ENCODE results near the gene RRAS.
A peak's percentile ranks its signal among the peaks of the same experiment; 100 is the strongest.
"Not testable (repeated sequence)": the region's sequence is repeated elsewhere in the genome, so short reads cannot be mapped to it uniquely, and the experiment has no call there.

Gene RRAS

DNA sequence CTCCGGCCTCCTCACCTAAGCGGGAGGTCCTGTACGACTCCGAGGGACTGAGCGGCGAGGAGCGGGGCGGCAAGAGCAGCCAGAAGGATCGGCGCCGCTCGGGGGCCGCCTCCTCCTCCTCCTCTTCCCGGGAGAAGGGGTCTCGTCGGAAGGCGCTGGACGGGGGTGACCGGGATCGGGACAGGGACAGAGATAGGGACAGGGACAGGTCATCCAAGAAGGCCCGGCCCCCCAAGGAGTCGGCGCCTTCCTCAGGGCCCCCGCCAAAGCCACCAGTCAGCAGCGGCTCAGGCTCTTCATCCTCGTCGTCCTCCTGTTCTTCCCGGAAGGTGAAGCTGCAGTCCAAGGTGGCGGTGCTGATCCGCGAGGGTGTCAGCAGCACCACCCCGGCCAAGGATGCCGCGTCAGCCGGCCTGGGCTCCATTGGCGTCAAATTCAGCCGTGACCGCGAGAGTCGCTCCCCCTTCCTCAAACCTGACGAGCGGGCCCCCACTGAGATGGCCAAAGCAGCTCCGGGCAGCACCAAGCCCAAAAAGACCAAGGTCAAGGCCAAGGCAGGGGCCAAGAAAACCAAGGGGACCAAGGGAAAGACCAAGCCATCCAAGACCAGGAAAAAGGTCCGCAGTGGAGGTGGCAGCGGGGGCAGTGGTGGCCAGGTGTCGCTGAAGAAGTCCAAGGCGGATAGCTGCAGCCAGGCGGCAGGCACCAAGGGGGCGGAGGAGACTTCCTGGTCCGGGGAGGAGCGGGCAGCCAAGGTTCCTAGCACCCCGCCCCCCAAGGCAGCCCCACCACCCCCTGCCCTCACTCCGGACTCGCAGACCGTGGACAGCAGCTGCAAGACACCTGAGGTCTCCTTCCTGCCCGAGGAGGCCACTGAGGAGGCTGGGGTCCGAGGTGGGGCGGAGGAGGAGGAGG is 12.9 kb upstream of the RRAS start:
- no peak for DNase-seq

DNA sequence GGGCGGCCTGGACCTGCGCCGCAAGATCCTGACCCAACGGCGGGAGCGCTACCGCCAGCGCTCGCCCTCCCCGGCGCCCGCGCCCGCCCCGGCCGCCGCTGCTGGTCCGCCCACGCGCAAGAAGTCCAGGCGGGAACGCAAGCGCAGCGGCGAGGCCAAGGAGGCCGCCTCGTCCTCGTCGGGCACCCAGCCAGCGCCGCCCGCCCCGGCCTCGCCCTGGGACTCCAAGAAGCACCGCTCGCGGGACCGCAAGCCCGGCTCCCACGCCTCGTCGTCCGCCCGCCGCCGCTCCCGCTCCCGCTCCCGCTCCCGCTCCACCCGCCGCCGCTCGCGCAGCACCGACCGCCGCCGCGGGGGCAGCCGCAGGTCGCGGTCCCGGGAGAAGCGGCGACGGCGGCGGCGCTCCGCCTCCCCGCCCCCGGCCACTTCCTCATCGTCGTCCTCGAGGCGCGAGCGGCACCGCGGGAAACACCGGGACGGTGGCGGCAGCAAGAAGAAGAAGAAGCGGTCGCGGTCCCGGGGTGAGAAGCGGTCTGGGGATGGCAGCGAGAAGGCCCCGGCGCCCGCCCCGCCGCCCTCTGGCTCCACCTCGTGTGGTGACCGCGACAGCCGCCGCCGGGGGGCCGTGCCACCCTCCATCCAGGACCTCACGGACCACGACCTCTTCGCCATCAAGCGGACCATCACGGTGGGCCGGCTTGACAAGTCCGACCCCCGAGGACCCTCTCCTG is 12.0 kb upstream of the RRAS start:
- no peak for DNase-seq

DNA sequence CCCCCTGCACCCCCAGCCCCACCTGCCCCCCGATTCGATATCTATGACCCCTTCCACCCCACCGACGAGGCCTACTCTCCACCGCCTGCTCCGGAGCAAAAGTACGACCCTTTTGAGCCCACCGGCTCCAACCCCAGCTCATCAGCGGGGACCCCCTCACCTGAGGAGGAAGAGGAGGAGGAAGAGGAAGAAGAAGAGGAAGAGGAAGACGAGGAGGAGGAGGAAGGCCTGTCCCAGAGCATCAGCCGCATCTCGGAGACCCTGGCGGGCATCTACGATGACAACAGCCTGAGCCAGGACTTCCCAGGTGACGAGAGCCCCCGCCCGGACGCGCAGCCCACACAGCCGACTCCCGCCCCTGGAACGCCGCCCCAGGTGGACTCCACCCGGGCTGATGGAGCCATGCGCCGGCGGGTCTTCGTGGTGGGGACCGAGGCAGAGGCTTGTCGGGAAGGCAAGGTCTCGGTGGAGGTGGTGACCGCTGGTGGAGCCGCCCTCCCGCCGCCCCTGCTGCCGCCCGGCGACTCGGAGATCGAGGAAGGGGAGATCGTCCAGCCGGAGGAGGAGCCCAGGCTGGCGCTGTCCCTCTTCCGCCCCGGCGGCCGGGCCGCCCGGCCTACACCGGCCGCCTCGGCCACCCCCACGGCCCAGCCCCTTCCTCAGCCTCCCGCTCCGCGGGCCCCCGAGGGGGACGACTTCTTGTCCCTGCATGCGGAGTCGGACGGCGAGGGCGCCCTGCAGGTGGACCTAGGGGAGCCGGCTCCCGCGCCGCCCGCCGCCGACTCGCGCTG is 11.3 kb upstream of the RRAS start:
- DNase-seq = no peak

DNA sequence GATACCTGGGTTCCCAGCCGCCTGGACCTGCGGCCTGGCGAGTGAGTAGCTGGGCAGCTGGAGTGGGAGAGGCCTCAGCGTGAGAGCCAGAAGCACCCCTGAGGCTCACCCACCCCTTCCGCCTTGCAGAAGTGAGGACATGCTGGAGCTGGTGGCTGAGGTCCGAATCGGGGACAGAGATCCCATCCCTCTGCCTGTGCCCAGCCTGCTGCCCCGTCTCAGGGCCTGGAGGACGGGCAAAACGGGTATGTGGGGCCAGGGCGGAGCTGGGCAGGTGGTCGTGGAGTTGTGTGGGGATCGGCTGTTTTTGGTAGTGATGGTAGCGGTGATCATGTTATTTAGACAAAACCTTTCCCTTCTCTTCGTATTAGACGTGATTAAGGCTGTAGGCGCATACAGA is 6.6 kb upstream of the RRAS start:
- no peak for DNase-seq

DNA sequence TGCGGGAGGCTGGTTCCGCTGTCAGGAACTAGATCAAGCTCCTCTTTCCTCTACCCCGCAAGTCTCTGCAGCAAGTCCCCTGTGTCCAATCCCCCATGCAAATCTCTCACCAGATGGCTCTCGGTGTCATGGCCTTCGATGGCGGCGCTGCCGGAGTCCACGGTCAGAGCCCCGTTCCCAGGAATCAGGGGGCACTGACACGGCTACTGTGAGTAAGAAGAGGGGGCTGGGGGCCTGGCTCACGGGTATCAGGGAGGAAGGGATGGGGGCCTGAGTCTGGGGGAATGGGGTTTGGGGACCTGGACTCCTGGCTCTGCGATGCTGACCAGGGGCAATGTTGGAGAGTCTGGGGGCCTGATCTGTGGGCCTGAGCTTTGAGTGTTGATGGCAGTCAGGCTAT is 6.1 kb upstream of the RRAS start:
- no peak for DNase-seq

DNA sequence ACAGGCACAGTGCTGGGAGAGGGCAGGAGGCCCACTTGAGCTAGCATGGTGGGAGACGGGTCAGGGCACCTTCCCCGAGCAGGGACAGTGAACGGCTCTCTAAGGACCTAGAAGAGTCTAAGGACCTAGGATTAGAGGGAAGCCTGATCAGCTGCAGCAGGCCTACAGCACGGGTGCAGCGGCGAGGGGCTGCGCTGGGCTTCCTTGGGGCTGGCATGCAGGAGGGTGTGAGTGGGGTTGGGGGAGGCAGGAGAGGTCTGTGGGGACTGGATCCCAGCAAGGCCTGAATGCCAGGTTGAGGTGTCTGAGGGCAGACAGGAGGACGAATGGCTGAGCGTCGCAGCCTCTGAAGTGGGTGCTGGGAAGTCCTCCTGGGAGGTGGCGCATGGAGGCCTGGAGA is 5.6 kb upstream of the RRAS start:
- no peak for DNase-seq

DNA sequence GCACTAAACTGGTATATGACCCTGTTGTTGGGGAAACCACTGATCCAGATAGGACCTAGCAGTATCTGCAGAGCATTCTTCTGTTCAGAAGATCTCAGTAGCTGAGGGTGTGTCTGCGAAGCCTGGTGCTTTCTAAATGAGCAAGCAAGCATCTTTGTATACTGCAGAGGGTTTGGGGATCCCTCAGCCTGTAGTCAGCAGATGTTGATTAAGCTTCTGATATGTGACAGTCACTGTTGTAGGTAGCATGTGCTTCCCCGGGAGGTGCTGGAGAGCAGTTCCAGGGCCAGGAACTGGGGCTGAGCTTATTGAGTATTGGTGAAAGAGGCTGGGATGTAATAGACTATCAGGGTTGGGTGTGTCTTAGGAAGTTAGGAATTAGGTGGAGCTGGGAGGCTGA is 3.5 kb upstream of the RRAS start:
- no peak for DNase-seq

DNA sequence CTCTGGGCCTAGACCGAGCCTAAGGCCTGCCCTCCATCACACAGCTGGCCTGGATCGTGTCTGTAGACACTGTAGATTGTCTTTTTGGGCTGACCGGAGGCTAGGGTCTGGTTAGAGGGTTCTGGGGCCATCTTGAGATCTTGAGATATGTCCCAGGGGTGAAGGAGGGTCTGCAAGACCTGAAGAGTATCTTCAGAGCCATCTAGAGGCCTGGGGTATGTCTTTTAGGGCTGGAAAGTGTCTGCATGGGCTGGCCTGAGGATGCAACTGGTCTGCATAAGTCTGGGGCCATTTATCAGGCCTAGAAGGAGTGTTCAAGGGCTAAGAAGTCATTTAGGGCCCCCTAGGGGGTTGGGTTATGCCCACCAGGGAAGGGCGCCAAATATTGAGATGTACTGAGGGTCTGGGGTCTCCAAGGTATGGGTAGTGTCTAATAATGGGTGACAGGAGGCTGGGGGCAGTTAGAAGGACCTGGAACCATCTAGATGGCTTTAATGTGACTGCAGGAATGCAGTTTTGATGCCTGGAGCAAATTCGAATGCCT is 2.6 kb upstream of the RRAS start:
- no peak for DNase-seq

DNA sequence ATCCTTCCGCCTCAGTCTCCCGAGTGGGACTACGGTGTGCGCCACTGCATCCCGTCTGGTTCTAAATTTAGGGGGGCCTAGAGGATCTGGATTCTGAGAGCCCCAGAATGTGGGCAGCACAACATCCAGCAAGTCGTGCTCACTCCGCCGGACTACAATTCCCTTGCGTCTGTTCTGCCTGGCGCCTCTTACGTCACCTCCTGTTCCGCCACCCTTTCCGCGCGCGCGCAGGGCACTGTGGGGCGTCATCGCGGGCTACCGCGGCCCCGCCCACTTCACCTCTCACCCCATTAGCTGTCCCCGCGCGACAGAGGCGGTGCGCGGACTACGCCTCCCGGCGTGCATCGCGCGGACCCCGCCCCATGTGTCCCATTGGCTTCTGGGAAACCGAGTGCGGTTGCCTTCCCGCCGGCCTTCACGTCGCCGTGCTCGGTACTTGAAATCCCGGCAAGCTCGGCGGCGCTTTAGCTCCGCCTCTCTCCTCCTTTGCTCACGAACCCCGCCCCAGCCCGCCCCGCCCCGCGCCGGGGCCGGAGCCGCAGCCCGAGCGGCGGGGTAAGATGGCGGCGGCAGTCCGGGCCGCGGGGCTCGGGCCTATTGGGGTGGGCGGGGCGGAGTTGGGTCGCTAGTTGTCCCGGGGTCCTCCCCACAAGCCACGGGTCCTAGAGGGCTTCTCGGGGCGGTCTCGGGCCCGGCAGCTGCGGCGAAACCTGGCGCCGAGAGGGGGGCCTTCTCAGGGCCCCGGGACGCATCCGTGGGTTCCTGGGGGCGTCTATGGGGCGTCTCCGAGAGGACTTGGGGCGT is 1.9 kb upstream of the RRAS start, which contains the start of gene SCAF1:
SCAF1 (plus strand) TSS at position 522 of the 804 bp plus-strand sequence. CDS start 2,818 bp downstream, outside the sequence.
- peak; percentile 90 for DNase-seq

DNA sequence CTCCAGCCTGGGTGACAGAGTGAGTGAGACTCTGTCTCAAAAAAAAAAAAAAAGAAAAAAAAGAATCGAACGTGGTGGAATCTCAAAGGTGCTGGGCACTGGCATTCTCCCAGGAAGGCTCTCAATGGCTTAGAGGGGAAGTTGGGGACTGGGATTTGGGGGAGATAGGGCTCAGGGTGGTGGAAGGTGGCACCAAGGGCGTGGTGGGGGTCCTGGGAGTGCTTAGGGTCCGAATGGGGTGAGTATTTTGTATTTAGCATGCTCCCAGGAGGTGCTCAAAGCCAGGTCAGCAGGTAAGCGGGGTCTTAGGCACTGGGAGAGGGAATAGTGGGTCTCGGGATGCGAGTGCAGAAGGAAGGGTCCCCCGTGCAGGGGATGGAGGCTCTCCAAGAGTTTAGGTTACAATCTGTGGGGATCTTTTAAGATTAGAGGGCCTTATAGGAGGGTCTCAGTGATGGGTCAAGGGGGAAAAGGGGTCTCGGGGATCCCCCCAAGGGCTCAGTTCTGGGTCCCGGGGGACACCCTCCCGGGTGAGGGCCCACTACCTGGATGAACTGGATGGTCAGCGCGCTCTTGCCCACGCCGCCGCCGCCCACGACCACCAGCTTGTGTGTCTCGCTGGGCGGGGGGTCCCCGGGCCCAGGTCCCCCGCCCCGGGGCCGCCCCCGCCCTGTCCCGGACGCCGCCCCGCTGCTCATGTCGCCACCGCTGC is 386 bp downstream of the RRAS start:
- DNase-seq = no peak

DNA sequence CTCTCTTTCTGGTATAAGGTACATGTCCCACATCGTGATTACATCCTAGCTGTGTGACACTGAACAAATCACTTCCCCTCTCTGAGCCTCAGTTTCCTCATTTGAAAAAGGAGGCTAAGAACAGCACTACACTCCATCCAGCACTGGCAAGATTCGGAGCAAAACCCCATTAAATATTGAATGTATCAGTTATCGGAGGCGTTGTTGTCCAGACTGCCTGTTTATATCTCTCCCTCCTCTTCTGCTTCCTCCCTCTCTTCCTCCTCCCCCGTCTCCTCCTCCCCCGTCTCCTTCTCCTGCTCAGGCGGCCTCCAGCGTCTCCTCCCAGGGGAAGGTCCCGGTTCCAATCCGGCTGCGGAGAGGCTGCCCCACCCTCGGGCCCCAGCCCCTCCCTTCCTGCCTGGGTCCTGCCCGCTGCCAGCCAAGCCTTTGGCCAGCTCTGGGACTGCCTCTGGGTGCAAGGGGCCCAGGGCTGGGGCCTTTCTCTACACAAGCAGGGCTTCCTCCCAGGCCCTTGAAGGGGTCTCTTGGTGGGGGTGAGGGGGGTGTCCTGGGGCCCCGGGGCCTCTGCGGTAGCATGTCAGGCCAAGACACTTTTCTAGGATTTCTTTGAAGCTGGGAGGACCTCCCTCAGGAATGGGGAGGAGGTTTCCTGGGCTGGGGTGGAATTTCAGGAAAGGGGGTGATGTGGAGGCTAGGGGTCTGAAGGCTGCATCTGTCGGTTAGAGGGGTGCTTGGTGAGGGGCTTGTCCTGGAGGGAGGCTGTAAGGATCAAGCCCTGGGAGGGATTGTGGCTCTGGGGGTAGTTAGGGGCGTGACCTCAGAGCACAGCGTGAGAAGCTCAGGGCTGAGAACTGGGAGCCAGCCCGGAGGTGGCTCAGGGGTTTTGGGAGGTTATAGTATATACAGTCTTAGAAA is 1.9 kb downstream of the RRAS start:
- no peak for DNase-seq

DNA sequence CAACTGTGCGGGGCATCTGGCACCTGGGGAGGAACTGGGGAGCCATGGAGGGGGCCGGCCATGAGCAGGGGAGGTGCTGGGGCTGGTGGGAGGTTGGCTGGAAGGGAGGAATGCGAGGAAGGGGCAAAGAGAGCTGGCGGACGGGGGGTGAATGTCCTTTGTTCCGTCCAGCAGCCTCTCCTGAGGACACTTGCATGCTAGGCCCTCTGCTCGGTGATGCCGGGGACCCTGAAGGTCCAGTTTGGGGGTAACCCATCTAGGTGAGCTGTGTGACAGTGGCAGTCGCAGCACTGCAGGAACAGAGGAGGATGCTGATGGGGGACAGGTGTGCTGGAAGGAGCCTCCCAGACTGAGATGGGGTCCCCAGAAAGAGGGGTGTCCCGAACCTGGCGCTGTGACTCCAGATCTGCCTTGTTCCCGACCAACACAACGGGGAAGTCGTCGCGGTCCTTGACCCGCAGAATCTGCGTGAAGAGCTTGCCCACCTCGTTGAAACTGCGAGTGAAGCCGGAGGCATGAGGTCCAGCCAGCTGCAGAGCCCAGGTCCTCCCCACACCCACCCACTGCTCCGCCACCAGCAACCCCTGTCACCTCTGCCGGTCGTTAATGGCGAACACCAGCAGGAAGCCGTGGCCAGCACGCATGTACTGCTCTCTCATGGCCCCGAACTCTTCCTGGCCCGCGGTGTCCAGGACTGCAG is 3.6 kb downstream of the RRAS start:
- no peak for DNase-seq

DNA sequence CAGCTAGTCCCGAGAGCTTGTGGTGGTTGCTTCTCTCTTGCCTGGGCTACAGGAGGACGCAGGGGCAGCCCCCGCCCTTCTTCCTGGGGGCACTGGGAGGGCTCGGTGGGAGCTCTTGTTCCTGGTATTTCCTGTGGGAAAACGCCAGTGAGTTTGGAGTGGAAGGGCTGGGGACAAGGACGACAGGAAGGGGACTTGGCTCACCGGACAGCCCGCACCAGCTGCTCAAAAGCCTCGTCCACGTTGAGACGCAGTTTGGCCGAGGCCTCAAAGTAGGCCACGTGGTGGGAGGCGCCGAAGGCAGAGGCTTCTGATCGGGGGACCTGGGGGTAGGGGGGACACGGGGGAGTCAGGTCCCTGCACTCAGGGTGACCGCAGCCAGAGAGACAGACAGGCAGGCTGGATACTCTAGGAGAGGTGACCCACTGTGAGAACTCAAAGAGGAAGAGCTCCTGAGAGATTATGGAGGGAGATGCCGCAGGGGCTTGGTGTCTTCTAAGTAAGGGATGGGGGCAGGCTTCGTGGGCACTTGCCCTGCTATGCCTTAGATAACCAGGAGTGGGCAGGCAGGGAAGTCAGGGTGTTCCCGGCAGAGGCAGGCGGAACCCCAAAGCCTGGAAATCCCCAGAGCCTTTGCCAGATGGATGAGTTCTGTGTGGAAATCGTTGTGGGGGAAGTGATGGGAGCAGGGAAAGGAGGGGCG is 4.3 kb downstream of the RRAS start:
- no peak for DNase-seq

DNA sequence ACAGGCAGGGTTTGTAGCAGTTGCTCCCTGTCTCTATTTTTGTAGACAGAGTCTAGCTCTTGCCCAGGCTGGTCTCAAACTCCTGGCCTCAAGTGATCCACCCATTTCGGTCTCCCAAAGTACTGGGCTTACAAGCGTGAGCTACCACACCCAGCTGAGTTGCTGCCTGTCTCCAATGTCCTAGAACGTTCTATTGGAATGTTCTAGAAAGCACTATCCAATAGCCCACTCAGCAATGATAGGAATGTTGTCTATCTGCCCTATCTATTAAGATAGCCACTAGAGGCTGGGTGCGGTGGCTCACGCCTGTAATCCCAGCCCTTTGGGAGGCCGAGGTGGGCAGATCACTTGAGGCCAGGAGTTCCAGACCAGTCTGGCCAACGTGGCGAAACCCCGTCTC is 6.7 kb downstream of the RRAS start:
- DNase-seq = not testable (repeated sequence)

DNA sequence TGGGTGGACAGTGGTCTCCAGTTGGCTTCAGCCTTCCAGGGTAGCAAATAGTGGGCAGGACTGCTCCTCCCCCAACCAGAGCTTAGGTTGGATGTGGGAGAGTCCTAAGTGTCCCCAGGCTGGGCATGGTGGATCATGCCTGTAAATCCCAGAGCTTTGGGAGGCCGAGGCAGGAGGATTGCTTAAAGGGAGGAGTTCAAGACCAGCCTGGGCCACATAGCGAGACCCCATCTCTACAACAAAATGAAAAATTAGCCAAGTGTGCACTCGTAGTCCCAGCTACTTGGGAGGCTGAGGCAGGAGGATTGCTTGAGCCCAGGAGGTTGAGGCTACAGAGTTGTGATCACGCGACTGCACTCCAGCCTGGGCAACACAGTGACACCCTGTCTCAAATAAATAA is 7.4 kb downstream of the RRAS start:
- no peak for DNase-seq

DNA sequence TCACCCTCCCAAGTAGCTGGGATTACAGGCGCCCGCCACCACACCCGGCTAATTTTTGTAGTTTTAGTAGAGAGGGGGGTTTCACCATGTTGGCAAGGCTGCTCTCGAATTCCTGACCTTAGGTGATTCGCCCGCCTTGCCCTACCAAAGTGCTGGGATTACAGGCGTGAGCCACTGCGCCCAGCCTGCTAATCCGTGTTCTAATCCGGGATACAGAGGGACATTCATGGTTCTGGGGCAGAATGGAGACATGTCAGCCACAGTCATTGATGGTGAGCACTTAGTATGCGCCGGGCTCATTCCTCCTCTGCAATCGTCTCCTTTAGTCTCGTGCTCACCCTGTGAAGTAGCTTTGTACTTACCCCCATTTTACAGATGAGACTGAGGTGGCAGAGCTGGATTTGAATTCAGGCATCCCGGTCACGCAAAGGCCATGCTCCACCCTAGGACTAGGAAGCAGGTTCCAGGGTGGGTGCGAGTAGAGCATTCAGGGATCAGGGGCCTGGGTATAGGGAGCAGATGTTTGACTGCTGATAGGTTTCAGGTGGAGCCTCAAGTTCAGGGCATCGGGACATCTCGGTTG is 8.2 kb downstream of the RRAS start:
- no peak for DNase-seq

DNA sequence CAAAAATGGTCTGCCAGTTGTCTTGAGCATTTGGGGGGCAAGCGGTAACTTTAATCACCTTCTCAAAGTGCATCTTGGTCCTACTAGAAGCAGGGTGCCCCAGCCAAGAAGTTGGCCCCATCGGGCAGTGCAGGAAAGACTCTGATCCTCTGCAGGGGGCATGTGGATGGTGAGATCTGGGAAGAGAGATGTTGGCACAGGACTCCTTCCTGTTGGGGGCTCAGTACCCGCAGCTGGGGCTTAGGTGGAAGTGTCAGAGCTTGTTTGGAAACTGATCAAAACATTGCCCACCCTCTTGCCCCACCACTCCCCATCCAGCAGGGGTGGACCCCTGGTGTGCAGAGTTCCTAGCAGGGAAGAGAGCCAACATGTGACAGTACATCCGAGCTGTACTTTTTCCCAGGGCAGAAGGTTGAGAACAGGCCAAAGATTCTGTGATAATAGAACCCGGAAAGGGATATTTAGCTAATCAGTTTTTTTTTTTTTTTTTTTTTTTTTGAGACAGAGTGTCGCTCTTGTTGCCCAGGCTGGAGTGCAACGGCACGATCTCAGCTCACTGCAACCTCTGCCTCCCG is 8.8 kb downstream of the RRAS start:
- no peak for DNase-seq

DNA sequence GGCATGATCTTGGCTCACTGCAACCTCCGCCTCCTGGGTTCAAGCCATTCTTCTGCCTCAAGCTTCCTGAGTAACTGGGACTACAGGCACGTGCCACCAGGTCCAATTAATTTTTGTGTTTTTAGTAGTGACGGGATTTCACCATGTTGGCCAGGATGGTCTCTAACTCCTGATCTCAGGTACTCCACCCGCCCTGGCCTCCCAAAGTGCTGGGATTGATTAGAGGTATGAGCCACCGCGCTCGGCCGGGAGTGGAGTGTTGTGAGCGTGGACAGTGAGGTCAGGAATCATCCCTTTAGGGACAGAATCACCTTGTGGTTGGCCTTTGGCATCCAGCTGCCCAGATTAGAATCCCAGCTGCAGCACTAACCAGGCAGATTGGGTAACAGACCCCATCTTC is 10.3 kb downstream of the RRAS start:
- no peak for DNase-seq
